SK-N-SH (cell line): Measurements from ENCODE around the gene LYZ.

ENCODE experiments used
- FOXJ3 ChIP-seq: sonication (generic); formaldehyde crosslinking; IDR thresholded peaks from 2 replicates; pipeline ENCODE4 v1.5.1; 2020; ENCODE audit warnings: mild to moderate bottlenecking, missing genetic modification reagents
- JUND ChIP-seq: IDR thresholded peaks from 2 replicates; pipeline ENCODE4 v1.4.0; 2012
- MXI1 ChIP-seq: IDR thresholded peaks from 2 replicates; pipeline ENCODE4 v1.6.1; 2012; ENCODE audit warnings: mild to moderate bottlenecking, low read depth, low read length, improper control_type of control experiment
- POLR2AphosphoS5 ChIP-seq: IDR thresholded peaks from 2 replicates; pipeline ENCODE4 v1.6.1; 2012; ENCODE audit warnings: low read depth, low read length
- SIN3A ChIP-seq: IDR thresholded peaks from 2 replicates; pipeline ENCODE4 v1.6.1; 2012; ENCODE audit warnings: low read depth, mild to moderate bottlenecking, low read length, moderate library complexity, borderline replicate concordance
- TAF1 ChIP-seq: IDR thresholded peaks from 2 replicates; pipeline ENCODE4 v1.6.1; 2012; ENCODE audit warnings: low read depth, mild to moderate bottlenecking, low read length, moderate library complexity, borderline replicate concordance
- TF ChIP-seq, protein P1 (sequence below): fragments of 200-600 bp; sonication (generic); IDR thresholded peaks from 2 replicates; pipeline ENCODE4 v1.6.1; 2017; ENCODE audit warnings: antibody characterized with exemption, mild to moderate bottlenecking, moderate library complexity

GRCh38 chr12:69342421-69342820 lies 5.8 kb upstream of the LYZ start:
- TF ChIP-seq, protein P1, sequence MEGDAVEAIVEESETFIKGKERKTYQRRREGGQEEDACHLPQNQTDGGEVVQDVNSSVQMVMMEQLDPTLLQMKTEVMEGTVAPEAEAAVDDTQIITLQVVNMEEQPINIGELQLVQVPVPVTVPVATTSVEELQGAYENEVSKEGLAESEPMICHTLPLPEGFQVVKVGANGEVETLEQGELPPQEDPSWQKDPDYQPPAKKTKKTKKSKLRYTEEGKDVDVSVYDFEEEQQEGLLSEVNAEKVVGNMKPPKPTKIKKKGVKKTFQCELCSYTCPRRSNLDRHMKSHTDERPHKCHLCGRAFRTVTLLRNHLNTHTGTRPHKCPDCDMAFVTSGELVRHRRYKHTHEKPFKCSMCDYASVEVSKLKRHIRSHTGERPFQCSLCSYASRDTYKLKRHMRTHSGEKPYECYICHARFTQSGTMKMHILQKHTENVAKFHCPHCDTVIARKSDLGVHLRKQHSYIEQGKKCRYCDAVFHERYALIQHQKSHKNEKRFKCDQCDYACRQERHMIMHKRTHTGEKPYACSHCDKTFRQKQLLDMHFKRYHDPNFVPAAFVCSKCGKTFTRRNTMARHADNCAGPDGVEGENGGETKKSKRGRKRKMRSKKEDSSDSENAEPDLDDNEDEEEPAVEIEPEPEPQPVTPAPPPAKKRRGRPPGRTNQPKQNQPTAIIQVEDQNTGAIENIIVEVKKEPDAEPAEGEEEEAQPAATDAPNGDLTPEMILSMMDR = no peak
- TF ChIP-seq MXI1 = no peak
- no peak for TF ChIP-seq POLR2AphosphoS5
- no peak for TF ChIP-seq SIN3A
- TF ChIP-seq TAF1 = no peak
- no peak for TF ChIP-seq JUND
- TF ChIP-seq FOXJ3 (CRISPR knock-in tag) = no peak
